Stimulated activated CD8-positive, alpha-beta memory T cell treated with anti-CD3 and anti-CD28 coated beads, Interleukin-4, amount 100 ng/mL, for 1 hour (primary cell): ENCODE results near the gene MS4A8.

Source experiments
- DNase-seq, 2 donors: peaks; one replicate each; pipeline ENCODE4 v3.0.0-alpha.2; 2020; ENCODE audit warnings: low read depth in 2 of 2, low spot score in 1 of 2

The MS4A8 gene

DNA sequence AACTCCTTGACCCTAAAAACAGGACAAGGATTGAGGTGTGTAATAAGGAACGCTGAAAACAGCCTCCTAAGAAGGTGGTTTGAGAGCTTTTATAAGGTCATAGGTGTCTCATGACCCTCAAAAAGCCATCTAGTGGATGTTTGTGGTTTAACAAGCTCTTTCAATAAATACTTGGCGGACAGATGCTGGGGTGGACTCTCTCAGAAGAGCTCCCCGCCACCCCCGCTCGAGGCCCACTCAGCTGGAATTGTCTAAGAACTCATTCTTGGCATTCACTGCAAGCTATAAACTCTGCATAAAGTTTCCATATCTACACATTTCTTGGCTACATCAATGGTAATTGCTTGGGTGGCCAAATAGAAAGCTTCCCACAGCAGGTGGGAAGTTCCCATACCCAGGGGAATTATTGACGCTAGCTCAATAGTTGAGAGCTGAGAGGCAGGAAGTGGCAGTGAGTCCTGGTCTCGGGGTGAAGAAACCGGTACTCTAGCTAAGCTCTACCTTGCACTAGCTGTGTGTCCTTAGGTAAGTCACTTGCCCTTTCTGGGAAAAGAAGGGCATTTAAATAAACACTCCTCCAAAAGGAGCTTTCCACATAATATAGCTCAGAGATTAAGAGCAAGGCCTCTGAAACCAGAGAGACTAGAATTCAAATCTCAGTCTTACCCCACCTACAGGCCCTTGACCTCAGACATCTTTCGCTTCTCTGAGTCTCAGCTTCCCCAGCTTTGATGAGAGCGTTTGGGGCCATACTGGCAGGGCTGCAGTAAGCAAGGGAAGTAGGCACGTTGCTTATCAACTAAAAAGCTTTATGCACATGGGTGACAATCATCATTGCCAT lies 63.7 kb downstream of the MS4A8 start:
- DNase-seq, result no peak

GRCh38 chr11:60763692-60764369 lies 64.4 kb downstream of the MS4A8 start:
- no peak for DNase-seq

GRCh38 chr11:60764879-60765278 lies 65.5 kb downstream of the MS4A8 start:
- no peak for DNase-seq

DNA sequence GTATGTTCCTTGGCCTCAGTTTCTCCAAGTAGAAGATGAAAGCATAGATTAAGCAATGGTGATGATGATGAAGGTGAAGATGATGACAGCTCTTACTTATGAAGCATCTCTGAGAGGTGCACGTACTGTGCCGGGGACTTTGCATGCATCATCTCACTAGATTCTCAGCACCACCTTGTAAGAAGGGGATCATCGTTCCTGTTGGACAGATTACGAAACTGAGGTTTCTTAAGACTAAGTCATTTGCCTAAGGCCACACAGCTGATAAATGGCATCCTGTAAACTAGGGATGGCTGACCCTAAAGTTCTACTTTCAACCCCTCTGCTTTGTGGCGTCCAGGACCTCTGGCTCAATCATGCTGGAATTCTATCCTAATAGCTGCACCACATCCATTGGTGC lies 65.9 kb downstream of the MS4A8 start:
- no peak for DNase-seq
